PC-3 (cell line): ENCODE data around the gene TIMM17A. TPM values are rescaled to one million over a fixed set of nuclear protein-coding genes. Genes with fewer than 3 reads are reported as not detected.
A peak's percentile ranks its signal among the peaks of the same experiment; 100 is the strongest.

Source experiments
- ATAC-seq: fragments of 200-7000 bp; cut with Tn5 transposase; 2 replicates; pipeline ENCODE4 v1.9.1; 2020; ENCODE audit warnings: mild to moderate bottlenecking, moderate library complexity
- BruUV-seq: library from RNA; stranded (reverse); fragments of 400-500 nt; replicated peaks from 2 replicates; lab custom pipeline; 2021; lab: Mats Ljungman, UMichigan
- CTCF ChIA-PET: fragments of 300-600 bp; sonication (Branson Sonifier 250); formaldehyde crosslinking; loops from one replicate; lab custom pipeline; 2022; ENCODE audit warnings: antibody characterized with exemption; lab: Charles Lee
- POLR2A ChIA-PET: fragments of 300-600 bp; sonication (Branson Sonifier 250); formaldehyde crosslinking; loops from one replicate; lab custom pipeline; 2022; ENCODE audit warnings: antibody characterized with exemption; ENCODE audit not compliant: unreplicated experiment; lab: Charles Lee
- DNase-seq: peaks from one replicate; pipeline ENCODE4 v3.0.0-alpha.2; 2015
- H2AFZ ChIP-seq: fragments of 300-600 bp; sonication (generic); 2 replicates; pipeline ENCODE4 v1.6.0; 2016; ENCODE audit warnings: antibody characterized with exemption, low read length
- H3F3A ChIP-seq: fragments of 300-600 bp; sonication (generic); one replicate; pipeline ENCODE4 v1.6.0; 2017; ENCODE audit warnings: antibody characterized with exemption, low read length, control low read depth, mild to moderate bottlenecking; ENCODE audit not compliant: unreplicated experiment
- H3K27ac ChIP-seq: fragments of 300-600 bp; sonication (generic); 2 replicates; pipeline ENCODE4 v1.5.1; 2016; ENCODE audit warnings: mild to moderate bottlenecking, low read length
- H3K27me3 ChIP-seq: fragments of 300-600 bp; sonication (generic); 2 replicates; pipeline ENCODE4 v1.6.1; 2016; ENCODE audit warnings: low read length, mixed read lengths
- H3K36me3 ChIP-seq: fragments of 300-600 bp; sonication (generic); 2 replicates; pipeline ENCODE4 v1.6.1; 2016; ENCODE audit warnings: low read depth, mixed run types, low read length, mixed read lengths
- H3K4me1 ChIP-seq: fragments of 300-600 bp; sonication (generic); 2 replicates; pipeline ENCODE4 v1.5.1; 2016; ENCODE audit warnings: low read length; ENCODE audit not compliant: insufficient read depth
- H3K4me2 ChIP-seq: fragments of 300-600 bp; sonication (generic); 2 replicates; pipeline ENCODE4 v1.6.0; 2016; ENCODE audit warnings: low read length
- H3K4me3 ChIP-seq: fragments of 300-600 bp; sonication (generic); 2 replicates; pipeline ENCODE4 v1.5.1; 2016; ENCODE audit warnings: mild to moderate bottlenecking, low read length, mixed read lengths
- H3K79me2 ChIP-seq: fragments of 300-600 bp; sonication (generic); 2 replicates; pipeline ENCODE4 v1.6.1; 2017; ENCODE audit warnings: low read length, mixed read lengths
- H3K9ac ChIP-seq: fragments of 300-600 bp; sonication (generic); 2 replicates; pipeline ENCODE4 v1.6.0; 2016; ENCODE audit warnings: mild to moderate bottlenecking, low read length
- H3K9me2 ChIP-seq: fragments of 300-600 bp; sonication (generic); replicated peaks from 2 replicates; pipeline ENCODE4 v1.6.1; 2016; ENCODE audit warnings: mixed run types, low read length, mixed read lengths
- H3K9me3 ChIP-seq: fragments of 300-600 bp; sonication (generic); 2 replicates; pipeline ENCODE4 v1.6.1; 2016; ENCODE audit warnings: low read length, mixed read lengths
- H4K20me1 ChIP-seq: fragments of 300-600 bp; sonication (generic); 2 replicates; pipeline ENCODE4 v1.6.1; 2016; ENCODE audit warnings: low read length, mixed read lengths
- EZH2 ChIP-seq: fragments of 300-600 bp; sonication (generic); IDR thresholded peaks from one replicate; pipeline ENCODE4 v1.6.1; 2017; ENCODE audit warnings: antibody characterized with exemption, mild to moderate bottlenecking, low read length; ENCODE audit not compliant: unreplicated experiment
- EZH2phosphoT487 ChIP-seq: fragments of 300-600 bp; sonication (generic); IDR thresholded peaks from 2 replicates; pipeline ENCODE4 v1.6.1; 2018; ENCODE audit warnings: mild to moderate bottlenecking, antibody characterized with exemption, low read length, borderline replicate concordance
- intact Hi-C: fragments of 100-400 bp; cut with micrococcal nuclease; formaldehyde crosslinking; loops from 2 replicates; pipeline ENCODE4 v1.9.0; 2023
- total RNA-seq: library from RNA; depleted of rRNA; stranded (reverse); fragments of >200 nt; gene quantifications from 2 replicates; pipeline ENCODE4 v1.2.3, GENCODE V29; 2014
- TF ChIP-seq, protein P1 (sequence below): fragments of 300-600 bp; sonication (generic); conservative IDR thresholded peaks from 2 replicates; pipeline ENCODE4 v1.5.1; 2017; ENCODE audit warnings: antibody characterized with exemption, low read depth, mild to moderate bottlenecking, low read length

TIMM17A gene
- total RNA-seq, 1 experiment from 2014 or later: 57.7 TPM

DNA sequence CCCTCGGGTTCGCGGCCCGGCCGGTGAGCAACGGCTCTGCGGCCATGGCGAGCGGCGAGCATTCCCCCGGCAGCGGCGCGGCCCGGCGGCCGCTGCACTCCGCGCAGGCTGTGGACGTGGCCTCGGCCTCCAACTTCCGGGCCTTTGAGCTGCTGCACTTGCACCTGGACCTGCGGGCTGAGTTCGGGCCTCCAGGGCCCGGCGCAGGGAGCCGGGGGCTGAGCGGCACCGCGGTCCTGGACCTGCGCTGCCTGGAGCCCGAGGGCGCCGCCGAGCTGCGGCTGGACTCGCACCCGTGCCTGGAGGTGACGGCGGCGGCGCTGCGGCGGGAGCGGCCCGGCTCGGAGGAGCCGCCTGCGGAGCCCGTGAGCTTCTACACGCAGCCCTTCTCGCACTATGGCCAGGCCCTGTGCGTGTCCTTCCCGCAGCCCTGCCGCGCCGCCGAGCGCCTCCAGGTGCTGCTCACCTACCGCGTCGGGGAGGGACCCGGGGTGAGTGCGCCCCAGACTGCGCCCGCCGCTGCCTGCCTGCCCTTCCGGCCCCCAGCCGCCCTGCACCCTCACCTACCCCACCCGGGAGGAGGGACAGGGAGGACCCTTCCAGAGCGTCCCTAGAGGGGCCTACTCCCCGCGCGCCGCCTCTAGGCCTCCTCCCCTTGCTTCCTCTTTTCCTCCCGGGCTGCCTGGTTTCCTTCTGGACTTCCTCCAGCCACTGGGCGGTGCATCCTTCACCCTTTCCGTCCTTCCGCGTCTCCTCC, 27.5 kb downstream of the TIMM17A start, which contains the start of gene RNPEP:
Gene RNPEP, plus strand, starts transcription at position 26 of the 757 bp plus-strand sequence. Its CDS starts 19 bp downstream, at position 45.
- H3K27ac ChIP-seq: peak within 1 kb of the TSS; percentile 31
- ChIA-PET CTCF (interaction anchor here (0.6 kb wide), 1 partner anchor 32 kb away, joined by 11 read pairs; no protein-coding TSS in a partner anchor), POLR2A (interaction anchor here (0.7 kb wide), 1 partner anchor 73 kb away, joined by 3 read pairs; no protein-coding TSS in a partner anchor)
- H3K27me3 ChIP-seq: no peaks in the 10 kb centered on the region
- no peaks in the 10 kb centered on the region for H3K9me3 ChIP-seq
- BruUV-seq: no TSS peak
- peaks cover 41% of the 10 kb centered on the region for H3K79me2 ChIP-seq
- ATAC-seq (peak; percentile 79), DNase-seq (peak; percentile 73)
- peak within 1 kb of the TSS; percentile 81 for H2AFZ ChIP-seq
- H3K4me1 ChIP-seq: peaks cover 11% of the 10 kb centered on the region; the same call in 1 of the 2 replicates
- no peaks in the 10 kb centered on the region for H4K20me1 ChIP-seq
- H3K4me2 ChIP-seq: peak within 1 kb of the TSS; percentile 90
- H3K4me3 ChIP-seq: peak within 1 kb of the TSS; percentile 96
- TF ChIP-seq, protein P1, sequence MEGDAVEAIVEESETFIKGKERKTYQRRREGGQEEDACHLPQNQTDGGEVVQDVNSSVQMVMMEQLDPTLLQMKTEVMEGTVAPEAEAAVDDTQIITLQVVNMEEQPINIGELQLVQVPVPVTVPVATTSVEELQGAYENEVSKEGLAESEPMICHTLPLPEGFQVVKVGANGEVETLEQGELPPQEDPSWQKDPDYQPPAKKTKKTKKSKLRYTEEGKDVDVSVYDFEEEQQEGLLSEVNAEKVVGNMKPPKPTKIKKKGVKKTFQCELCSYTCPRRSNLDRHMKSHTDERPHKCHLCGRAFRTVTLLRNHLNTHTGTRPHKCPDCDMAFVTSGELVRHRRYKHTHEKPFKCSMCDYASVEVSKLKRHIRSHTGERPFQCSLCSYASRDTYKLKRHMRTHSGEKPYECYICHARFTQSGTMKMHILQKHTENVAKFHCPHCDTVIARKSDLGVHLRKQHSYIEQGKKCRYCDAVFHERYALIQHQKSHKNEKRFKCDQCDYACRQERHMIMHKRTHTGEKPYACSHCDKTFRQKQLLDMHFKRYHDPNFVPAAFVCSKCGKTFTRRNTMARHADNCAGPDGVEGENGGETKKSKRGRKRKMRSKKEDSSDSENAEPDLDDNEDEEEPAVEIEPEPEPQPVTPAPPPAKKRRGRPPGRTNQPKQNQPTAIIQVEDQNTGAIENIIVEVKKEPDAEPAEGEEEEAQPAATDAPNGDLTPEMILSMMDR: peak; percentile 22; the same call in 1 of the 2 replicates
- no peak for TF ChIP-seq EZH2phosphoT487
- H3K9ac ChIP-seq: peak within 1 kb of the TSS; percentile 75
- H3K36me3 ChIP-seq: no peaks in the 10 kb centered on the region
- intact Hi-C loops: no loop called here
- H3K9me2 ChIP-seq: no peaks in the 10 kb centered on the region
- no peaks in the 10 kb centered on the region for H3F3A ChIP-seq

DNA sequence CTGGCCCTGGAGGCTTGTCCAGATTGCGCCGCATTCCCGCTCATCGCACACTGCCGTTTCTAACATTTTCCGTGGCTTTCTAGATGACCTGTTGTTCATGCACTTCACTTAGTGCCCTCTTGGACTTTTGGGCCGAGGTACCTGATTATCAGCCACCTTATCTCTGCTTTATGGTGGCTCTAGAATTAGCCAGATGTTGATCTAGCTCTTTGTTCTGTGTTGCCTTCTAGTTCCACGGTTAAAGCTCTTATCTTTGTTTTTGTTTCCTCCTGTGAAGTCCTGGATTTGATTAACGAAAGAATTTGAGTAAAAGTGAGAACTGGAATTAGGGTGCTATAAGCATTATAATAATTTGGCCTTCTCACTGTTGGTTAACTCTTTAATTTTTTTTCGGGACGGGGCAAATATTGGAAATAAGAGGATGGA, 28.1 kb downstream of the TIMM17A start:
- H2AFZ ChIP-seq: peak overlapping the region; percentile 81
- ChIA-PET POLR2A (interaction anchor here (0.7 kb wide), 1 partner anchor 73 kb away, joined by 3 read pairs; no protein-coding TSS in a partner anchor), CTCF (no interaction called here)
- H3K4me3 ChIP-seq: peak overlapping the region; percentile 96
- H3K27me3 ChIP-seq: no peaks in the 10 kb centered on the region
- intact Hi-C loops: no loop called here
- peak overlapping the region; percentile 90 for H3K4me2 ChIP-seq
- no peaks in the 10 kb centered on the region for H3K9me3 ChIP-seq
- H3K4me1 ChIP-seq: peaks cover 11% of the 10 kb centered on the region; the same call in 1 of the 2 replicates
- H3K27ac ChIP-seq: peak overlapping the region; percentile 31; the same call in 1 of the 2 replicates
- no TSS peak for BruUV-seq
- ATAC-seq (no peak), DNase-seq (no peak)
- peaks cover 41% of the 10 kb centered on the region for H3K79me2 ChIP-seq
- H3K36me3 ChIP-seq: no peaks in the 10 kb centered on the region
- H3F3A ChIP-seq: no peaks in the 10 kb centered on the region
- H3K9me2 ChIP-seq: no peaks in the 10 kb centered on the region
- H3K9ac ChIP-seq: peak overlapping the region; percentile 75
- TF ChIP-seq, protein P1: no peak
- no peak for TF ChIP-seq EZH2phosphoT487
- no peak for TF ChIP-seq EZH2
- no peaks in the 10 kb centered on the region for H4K20me1 ChIP-seq

DNA sequence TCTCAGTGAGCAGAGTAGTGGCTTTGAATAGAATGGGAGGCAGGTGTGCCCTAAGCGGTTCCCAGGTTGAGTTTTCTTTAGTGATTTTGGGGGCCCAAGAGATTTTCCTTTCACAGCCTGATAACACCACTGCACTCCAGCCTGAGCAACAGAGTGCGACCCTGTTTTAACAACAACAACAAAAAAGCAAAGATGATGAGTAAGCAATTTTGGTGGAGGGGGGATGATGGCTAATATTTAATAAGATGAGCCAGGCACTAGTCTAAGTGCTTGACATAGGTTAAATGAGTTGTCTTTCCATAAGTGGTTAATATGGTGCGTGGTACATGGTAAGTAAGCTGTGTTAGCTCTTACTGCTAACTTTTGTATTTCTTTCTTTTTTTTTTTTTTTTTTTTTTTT, 29.1 kb downstream of the TIMM17A start:
- no TSS peak for BruUV-seq
- H3K4me3 ChIP-seq: peak overlapping the region; percentile 96; the same call in 1 of the 2 replicates

More for the DNA sequence above, 29.1 kb downstream of the TIMM17A start:
- DNase-seq (no peak), ATAC-seq (no peak)
- intact Hi-C loops: no loop called here
- no peaks in the 10 kb centered on the region; the same call in 1 of the 2 replicates for H3K36me3 ChIP-seq
- POLR2A ChIA-PET: no interaction called here
- CTCF ChIA-PET: no interaction called here
- peak overlapping the region; percentile 90 for H3K4me2 ChIP-seq
- no peaks in the 10 kb centered on the region for H3K9me3 ChIP-seq
- no peaks in the 10 kb centered on the region for H3K9me2 ChIP-seq
- no peak overlapping the region for H2AFZ ChIP-seq
- H3K9ac ChIP-seq: no peak overlapping the region
- H4K20me1 ChIP-seq: no peaks in the 10 kb centered on the region
- H3K27me3 ChIP-seq: no peaks in the 10 kb centered on the region
- H3K27ac ChIP-seq: no peak overlapping the region
- no peak for TF ChIP-seq EZH2phosphoT487
- TF ChIP-seq, protein P1: no peak
- no peak for TF ChIP-seq EZH2
- peaks cover 41% of the 10 kb centered on the region for H3K79me2 ChIP-seq
- H3F3A ChIP-seq: no peaks in the 10 kb centered on the region
- peaks cover 11% of the 10 kb centered on the region; the same call in 1 of the 2 replicates for H3K4me1 ChIP-seq
